HepG2 (cell line): ENCODE measurements around the gene DNAJB11. TPM values are rescaled to one million over a fixed set of nuclear protein-coding genes. Genes with fewer than 3 reads are reported as not detected.

Experiments
- ATAC-seq: fragments of 200-7000 bp; cut with Tn5 transposase; 3 replicates; pipeline ENCODE4 v1.9.1; 2020; ENCODE audit warnings: mild to moderate bottlenecking, moderate library complexity
- BruUV-seq: library from RNA; stranded (reverse); fragments of 400-500 nt; replicated peaks from 2 replicates; lab custom pipeline; 2021; lab: Mats Ljungman, UMichigan
- CTCF ChIA-PET: fragments of 300-600 bp; formaldehyde crosslinking; extraction: SDS; loops from one replicate; lab custom pipeline; 2021; ENCODE audit warnings: low total read pairs, inconsistent platforms, low intra/inter-chr PET ratio; lab: Yijun Ruan, JAX
- POLR2A ChIA-PET: fragments of 350-600 bp; sonication (Branson Sonifier 250); formaldehyde crosslinking; loops from one replicate; lab custom pipeline; 2020; ENCODE audit warnings: antibody characterized with exemption, inconsistent platforms; lab: Yijun Ruan, JAX
- DNase-seq: peaks from one replicate; pipeline ENCODE4 v3.0.0-alpha.2; 2015; ENCODE audit warnings: low spot score
- FAIRE-seq: peaks from 3 replicates; lab custom pipeline; 2011; peaks lifted over from hg19 to GRCh38; lab: Jason Lieb, UNC
- H2AFZ ChIP-seq: one replicate; pipeline ENCODE4 v1.6.1; 2011; ENCODE audit warnings: low read length, inconsistent platforms
- H3K27ac ChIP-seq: fragments of 300-600 bp; 3 replicates; pipeline ENCODE4 v1.8.0; 2011; ENCODE audit warnings: mixed run types, mild to moderate bottlenecking, mixed read lengths, low read length, inconsistent platforms; ENCODE audit not compliant: insufficient read depth; ENCODE audit errors: extremely low read length
- H3K27me3 ChIP-seq, 2 experiments: fragments of 200-600 bp in 1 of 2; 2 replicates in 1 of 2; 3 replicates in 1 of 2; pipeline versions ENCODE4 v1.6.0 to v1.8.0; 2011; ENCODE audit warnings: low read length in 2 of 2, mild to moderate bottlenecking in 2 of 2, moderate library complexity in 2 of 2, inconsistent platforms in 1 of 2; ENCODE audit not compliant: insufficient read depth in 2 of 2, control insufficient read depth in 1 of 2
- H3K36me3 ChIP-seq, 2 experiments: fragments of 200-600 bp in 1 of 2; replicated peaks in 1 of 2; 2 replicates in 1 of 2; 3 replicates in 1 of 2; pipeline versions ENCODE4 v1.5.1 to v1.8.0; 2011; ENCODE audit warnings: low read length in 2 of 2, inconsistent platforms in 1 of 2; ENCODE audit not compliant: insufficient read depth in 2 of 2, control insufficient read depth in 1 of 2
- H3K4me1 ChIP-seq: 2 replicates; pipeline ENCODE4 v1.5.1; 2012; ENCODE audit warnings: low read length, inconsistent platforms; ENCODE audit not compliant: insufficient read depth
- H3K4me2 ChIP-seq: 2 replicates; pipeline ENCODE4 v1.6.0; 2011; ENCODE audit warnings: low read depth, low read length, inconsistent platforms
- H3K4me3 ChIP-seq, 3 experiments: fragments of 200-600 bp in 1 of 3; sonication (generic), shearing (Covaris generic) in 1 of 3; replicated peaks in 1 of 3; 2 replicates each; pipeline ENCODE4 v1.5.1; 2011 to 2016; ENCODE audit warnings: low read length in 3 of 3, inconsistent platforms in 2 of 3, low read depth in 2 of 3, mild to moderate bottlenecking in 2 of 3, control low read depth in 1 of 3, mixed read lengths in 1 of 3; ENCODE audit not compliant: insufficient read depth in 1 of 3
- H3K79me2 ChIP-seq: one replicate; pipeline ENCODE4 v1.6.1; 2011; ENCODE audit warnings: low read length, inconsistent platforms; ENCODE audit not compliant: insufficient read depth
- H3K9ac ChIP-seq: 2 replicates; pipeline ENCODE4 v1.6.0; 2011; ENCODE audit warnings: mild to moderate bottlenecking, low read depth, low read length, inconsistent platforms; ENCODE audit not compliant: insufficient read depth
- H3K9me3 ChIP-seq: 2 replicates; pipeline ENCODE4 v1.5.1; 2012; ENCODE audit warnings: mild to moderate bottlenecking, low read length
- H4K20me1 ChIP-seq: 2 replicates; pipeline ENCODE4 v1.6.0; 2011; ENCODE audit warnings: inconsistent platforms, mild to moderate bottlenecking, low read length, moderate library complexity; ENCODE audit not compliant: insufficient read depth
- DMAP1 ChIP-seq: IDR thresholded peaks from 2 replicates; pipeline ENCODE4 v1.6.1; 2016
- KDM2A ChIP-seq: sonication (generic); formaldehyde crosslinking; IDR thresholded peaks from 2 replicates; pipeline ENCODE4 v1.4.0; 2020; ENCODE audit warnings: low read depth, missing genetic modification reagents, borderline replicate concordance
- PHF8 ChIP-seq: sonication (generic); formaldehyde crosslinking; IDR thresholded peaks from 2 replicates; pipeline ENCODE4 v1.5.0; 2020; ENCODE audit warnings: missing genetic modification reagents
- POLR2AphosphoS5 ChIP-seq: IDR thresholded peaks from 2 replicates; pipeline ENCODE4 v1.6.1; 2012; ENCODE audit warnings: low read depth, low read length
- TAF1 ChIP-seq: sonication (generic); formaldehyde crosslinking; IDR thresholded peaks from 2 replicates; pipeline ENCODE4 v1.4.0; 2020; ENCODE audit warnings: missing genetic modification reagents
- TEAD3 ChIP-seq: optimal IDR thresholded peaks from 2 replicates; pipeline ENCODE3; 2016; ENCODE audit warnings: borderline replicate concordance
- ZNF878 ChIP-seq: sonication (generic); formaldehyde crosslinking; IDR thresholded peaks from 2 replicates; pipeline ENCODE4 v1.8.1; 2023; ENCODE audit warnings: mild to moderate bottlenecking, missing genetic modification reagents, moderate library complexity
- WGBS: methylation state at CpG from one replicate; pipeline ENCODE4 v1.1.6; 2017; ENCODE audit warnings: low lambda C conversion rate; 5-methylcytosine and 5-hydroxymethylcytosine counted together
- in situ Hi-C: cut with HindIII; loops from 2 replicates; pipeline ENCODE4 v1.10.0; 2017; ENCODE audit warnings: low pct_unique_long_range_greater_than_20kb; ENCODE audit not compliant: extremely low pct_ligation_motif_present
- intact Hi-C: fragments of 100-400 bp; cut with micrococcal nuclease; formaldehyde crosslinking; loops from one replicate; pipeline ENCODE4 v1.10.0; 2022; ENCODE audit not compliant: unreplicated experiment
- polyA plus RNA-seq, 8 experiments: library from polyadenylated mRNA; depleted of rRNA in 3 of 8; stranded (reverse) in 7 of 8; unstranded in 1 of 8; fragments of >200 nt; fragmentation: Illumina TruSeq in 4 of 8; extraction: Trizol in 4 of 8; gene quantifications; 2 replicates each; pipeline versions ENCODE4 v1.2.1 to v1.2.3, GENCODE V29; 2011 to 2016; ENCODE audit warnings: low read depth in 4 of 8, missing spikeins in 1 of 8, mixed read lengths in 1 of 8; ENCODE audit not compliant: insufficient read depth in 1 of 8
- total RNA-seq, 5 experiments: library from RNA; depleted of rRNA; stranded (reverse); fragments of >200 nt; fragmentation: Illumina TruSeq; extraction: Trizol; gene quantifications; 2 replicates each; pipeline ENCODE4 v1.2.3, GENCODE V29; 2016; ENCODE audit warnings: low read depth in 1 of 5
- TF ChIP-seq, protein P1 (sequence below): sonication (generic); formaldehyde crosslinking; IDR thresholded peaks from 2 replicates; pipeline ENCODE4 v1.8.0; 2022; ENCODE audit warnings: missing genetic modification reagents, mild to moderate bottlenecking, moderate library complexity, borderline replicate concordance
- TF ChIP-seq, protein P2 (sequence below): sonication (generic); formaldehyde crosslinking; conservative IDR thresholded peaks from 2 replicates; pipeline ENCODE4 v1.5.0; 2020; ENCODE audit warnings: missing genetic modification reagents
- TF ChIP-seq, protein P3 (sequence below): sonication (generic); formaldehyde crosslinking; IDR thresholded peaks from 2 replicates; pipeline ENCODE4 v1.9.0; 2021; ENCODE audit warnings: missing genetic modification reagents, borderline replicate concordance

DNAJB11 gene
- total and polyA plus RNA-seq, 2 of the 13 experiments (the other 11 are each of a cell fraction or from before 2014, with no cell fraction given) = 41.0 to 132 TPM

- Histone ChIP-seq H3K9me3 (no peaks in the 10 kb centered on the region), H4K20me1 (no peaks in the 10 kb centered on the region), H3K4me1 (peaks cover 9% of the 10 kb centered on the region), H3K4me3 (no peak overlapping the region), H2AFZ (no peak overlapping the region), H3K36me3 (no peaks in the 10 kb centered on the region), H3K79me2 (no peaks in the 10 kb centered on the region), H3K4me2 (no peak overlapping the region), H3K27me3 (no peaks in the 10 kb centered on the region), H3K9ac (no peak overlapping the region), H3K27ac (no peak overlapping the region)
- 60% methylated on average over 6 of the region's 6 CpGs for WGBS
- FAIRE-seq (no peak), ATAC-seq (no peak), DNase-seq (no peak)
- intact Hi-C loops = no loop called here
- in situ Hi-C loops = no loop called here
- ChIA-PET CTCF (no interaction called here), POLR2A (interaction anchor here (1.5 kb wide), 1 partner anchor 8 kb away, joined by 3 read pairs; no protein-coding TSS in a partner anchor)
- TF ChIP-seq DMAP1 = no peak
- TF ChIP-seq KDM2A (CRISPR knock-in tag) = no peak
- TF ChIP-seq, protein P1, sequence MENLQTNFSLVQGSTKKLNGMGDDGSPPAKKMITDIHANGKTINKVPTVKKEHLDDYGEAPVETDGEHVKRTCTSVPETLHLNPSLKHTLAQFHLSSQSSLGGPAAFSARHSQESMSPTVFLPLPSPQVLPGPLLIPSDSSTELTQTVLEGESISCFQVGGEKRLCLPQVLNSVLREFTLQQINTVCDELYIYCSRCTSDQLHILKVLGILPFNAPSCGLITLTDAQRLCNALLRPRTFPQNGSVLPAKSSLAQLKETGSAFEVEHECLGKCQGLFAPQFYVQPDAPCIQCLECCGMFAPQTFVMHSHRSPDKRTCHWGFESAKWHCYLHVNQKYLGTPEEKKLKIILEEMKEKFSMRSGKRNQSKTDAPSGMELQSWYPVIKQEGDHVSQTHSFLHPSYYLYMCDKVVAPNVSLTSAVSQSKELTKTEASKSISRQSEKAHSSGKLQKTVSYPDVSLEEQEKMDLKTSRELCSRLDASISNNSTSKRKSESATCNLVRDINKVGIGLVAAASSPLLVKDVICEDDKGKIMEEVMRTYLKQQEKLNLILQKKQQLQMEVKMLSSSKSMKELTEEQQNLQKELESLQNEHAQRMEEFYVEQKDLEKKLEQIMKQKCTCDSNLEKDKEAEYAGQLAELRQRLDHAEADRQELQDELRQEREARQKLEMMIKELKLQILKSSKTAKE (CRISPR knock-in tag) = no peak
- no TSS peak for BruUV-seq
Observed at GRCh38 chr3:186534113-186534669, 36.3 kb upstream of the DNAJB11 start.

DNA sequence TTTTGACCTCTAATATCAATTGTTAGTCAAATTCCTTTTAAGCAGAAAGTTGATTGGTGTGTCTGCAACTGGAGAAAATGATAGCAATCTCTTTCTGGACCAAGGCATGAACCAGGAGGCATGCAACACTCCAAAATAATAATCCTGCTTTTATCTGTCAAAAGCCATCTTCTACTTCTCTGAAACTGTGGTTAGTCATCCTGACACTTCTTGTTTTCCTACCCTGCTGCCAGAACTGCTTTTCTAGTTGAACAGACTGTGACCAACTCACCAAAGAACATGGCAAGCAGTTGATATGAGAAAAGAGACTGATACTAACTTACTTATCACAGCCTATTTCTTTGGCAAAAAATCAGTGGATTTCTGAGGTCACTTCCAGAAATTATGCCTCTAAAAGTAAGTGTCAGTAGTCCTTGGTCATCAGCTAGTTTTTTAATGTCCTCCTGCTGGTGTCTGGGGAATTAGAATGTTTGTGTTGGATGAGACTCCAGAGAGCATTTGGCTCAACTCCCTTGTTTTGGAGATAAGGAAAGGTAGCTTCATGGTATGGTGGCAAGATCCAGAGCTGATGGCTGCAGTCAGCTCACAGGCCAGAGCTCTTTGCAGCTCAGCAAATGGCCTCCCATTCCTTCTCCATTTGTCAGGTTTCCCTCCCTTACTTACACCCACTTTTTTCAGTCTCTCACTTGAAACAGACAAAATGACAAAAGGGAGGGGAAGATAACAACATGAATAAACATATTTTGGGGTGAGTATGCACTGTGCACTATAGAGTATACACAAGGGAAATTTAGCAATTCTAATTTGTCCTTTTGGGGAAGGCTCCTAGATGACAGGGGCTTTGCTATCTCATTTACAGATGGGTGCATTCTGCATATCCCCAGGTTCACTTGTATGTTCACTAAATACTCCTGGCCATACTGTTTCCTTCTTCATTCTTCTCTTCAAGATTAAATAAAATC, 33.4 kb upstream of the DNAJB11 start:
- H4K20me1 ChIP-seq = no peaks in the 10 kb centered on the region
- no peak overlapping the region for H3K4me2 ChIP-seq
- FAIRE-seq (no peak), DNase-seq (no peak), ATAC-seq (no peak)
- no peak overlapping the region for H3K9ac ChIP-seq
- BruUV-seq = no TSS peak
- no peaks in the 10 kb centered on the region for H3K79me2 ChIP-seq
- no peaks in the 10 kb centered on the region for H3K9me3 ChIP-seq
- ChIA-PET CTCF (no interaction called here), POLR2A (no interaction called here)
- no peaks in the 10 kb centered on the region for H3K36me3 ChIP-seq
- intact Hi-C loops = no loop called here
- in situ Hi-C loops = no loop called here
- peaks cover 18% of the 10 kb centered on the region for H3K4me1 ChIP-seq
- H3K27ac ChIP-seq = no peak overlapping the region
- H3K4me3 ChIP-seq = no peak overlapping the region
- no peak overlapping the region for H2AFZ ChIP-seq
- no peaks in the 10 kb centered on the region for H3K27me3 ChIP-seq
- TF ChIP-seq, protein P2, sequence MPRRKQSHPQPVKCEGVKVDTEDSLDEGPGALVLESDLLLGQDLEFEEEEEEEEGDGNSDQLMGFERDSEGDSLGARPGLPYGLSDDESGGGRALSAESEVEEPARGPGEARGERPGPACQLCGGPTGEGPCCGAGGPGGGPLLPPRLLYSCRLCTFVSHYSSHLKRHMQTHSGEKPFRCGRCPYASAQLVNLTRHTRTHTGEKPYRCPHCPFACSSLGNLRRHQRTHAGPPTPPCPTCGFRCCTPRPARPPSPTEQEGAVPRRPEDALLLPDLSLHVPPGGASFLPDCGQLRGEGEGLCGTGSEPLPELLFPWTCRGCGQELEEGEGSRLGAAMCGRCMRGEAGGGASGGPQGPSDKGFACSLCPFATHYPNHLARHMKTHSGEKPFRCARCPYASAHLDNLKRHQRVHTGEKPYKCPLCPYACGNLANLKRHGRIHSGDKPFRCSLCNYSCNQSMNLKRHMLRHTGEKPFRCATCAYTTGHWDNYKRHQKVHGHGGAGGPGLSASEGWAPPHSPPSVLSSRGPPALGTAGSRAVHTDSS (CRISPR knock-in tag) = no peak
- TF ChIP-seq TEAD3 (CRISPR knock-in tag) (no peak), TAF1 (CRISPR knock-in tag) (no peak), PHF8 (CRISPR knock-in tag) (no peak), POLR2AphosphoS5 (no peak), ZNF878 (CRISPR knock-in tag) (no peak)
- TF ChIP-seq, protein P3, sequence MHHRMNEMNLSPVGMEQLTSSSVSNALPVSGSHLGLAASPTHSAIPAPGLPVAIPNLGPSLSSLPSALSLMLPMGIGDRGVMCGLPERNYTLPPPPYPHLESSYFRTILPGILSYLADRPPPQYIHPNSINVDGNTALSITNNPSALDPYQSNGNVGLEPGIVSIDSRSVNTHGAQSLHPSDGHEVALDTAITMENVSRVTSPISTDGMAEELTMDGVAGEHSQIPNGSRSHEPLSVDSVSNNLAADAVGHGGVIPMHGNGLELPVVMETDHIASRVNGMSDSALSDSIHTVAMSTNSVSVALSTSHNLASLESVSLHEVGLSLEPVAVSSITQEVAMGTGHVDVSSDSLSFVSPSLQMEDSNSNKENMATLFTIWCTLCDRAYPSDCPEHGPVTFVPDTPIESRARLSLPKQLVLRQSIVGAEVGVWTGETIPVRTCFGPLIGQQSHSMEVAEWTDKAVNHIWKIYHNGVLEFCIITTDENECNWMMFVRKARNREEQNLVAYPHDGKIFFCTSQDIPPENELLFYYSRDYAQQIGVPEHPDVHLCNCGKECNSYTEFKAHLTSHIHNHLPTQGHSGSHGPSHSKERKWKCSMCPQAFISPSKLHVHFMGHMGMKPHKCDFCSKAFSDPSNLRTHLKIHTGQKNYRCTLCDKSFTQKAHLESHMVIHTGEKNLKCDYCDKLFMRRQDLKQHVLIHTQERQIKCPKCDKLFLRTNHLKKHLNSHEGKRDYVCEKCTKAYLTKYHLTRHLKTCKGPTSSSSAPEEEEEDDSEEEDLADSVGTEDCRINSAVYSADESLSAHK (CRISPR knock-in tag) = no peak
